Activated CD4-positive, alpha-beta T cell treated with anti-CD3 and anti-CD28 coated beads for 4 hours (primary cell): ENCODE results near the gene PCDHGA5.
"Not testable (repeated sequence)": the region's sequence is repeated elsewhere in the genome, so short reads cannot be mapped to it uniquely, and the experiment has no call there.

ENCODE experiments used
- DNase-seq, 2 donors: peaks; one replicate each; pipeline ENCODE4 v3.0.0-alpha.2; 2020

The PCDHGA5 gene

GRCh38 chr5:141363952-141364660, at the start of gene PCDHGA5:
TSS of gene PCDHGA5 (plus strand) at chr5:141364162. CDS start at chr5:141364331, 169 bp downstream.
- DNase-seq: no peak

GRCh38 chr5:141316963-141317362, 47.0 kb upstream of the PCDHGA5 start:
- DNase-seq: not testable (repeated sequence)

GRCh38 chr5:141319202-141319601, 44.8 kb upstream of the PCDHGA5 start:
- no peak for DNase-seq

GRCh38 chr5:141319699-141320098, 44.3 kb upstream of the PCDHGA5 start:
- DNase-seq: no peak

- peak; percentile 90 to 91 for DNase-seq
Measured at GRCh38 chr5:141320225-141321169, 43.5 kb upstream of the PCDHGA5 start, which contains the start of gene TAF7. TSS of gene TAF7 (minus strand) at chr5:141320784. CDS start at chr5:141320044, 740 bp downstream.

GRCh38 chr5:141322261-141322660, 41.7 kb upstream of the PCDHGA5 start:
- DNase-seq: no peak

- peak; percentile 61 to 67 for DNase-seq
Measured at GRCh38 chr5:141326088-141326854, 37.7 kb upstream of the PCDHGA5 start.

- DNase-seq: no peak
Measured at GRCh38 chr5:141328231-141328630, 35.7 kb upstream of the PCDHGA5 start.

- DNase-seq: no peak
Measured at GRCh38 chr5:141330299-141331080, 33.5 kb upstream of the PCDHGA5 start, which contains the start of gene PCDHGA1. TSS of gene PCDHGA1 (plus strand) at chr5:141330514.

GRCh38 chr5:141332571-141332970, 31.4 kb upstream of the PCDHGA5 start:
- not testable (repeated sequence) for DNase-seq

GRCh38 chr5:141338538-141339306, 25.2 kb upstream of the PCDHGA5 start, which contains the start of gene PCDHGA2:
TSS of gene PCDHGA2 (plus strand) at chr5:141338760.
- no peak for DNase-seq

GRCh38 chr5:141340781-141341354, 23.1 kb upstream of the PCDHGA5 start:
- DNase-seq: not testable (repeated sequence)

GRCh38 chr5:141342773-141343172, 21.2 kb upstream of the PCDHGA5 start:
- DNase-seq: no peak

- no peak for DNase-seq
Measured at GRCh38 chr5:141343242-141343952, 20.6 kb upstream of the PCDHGA5 start, which contains the start of gene PCDHGA3. TSS of gene PCDHGA3 (plus strand) at chr5:141343829. CDS start at chr5:141344034, 205 bp downstream.

GRCh38 chr5:141343953-141344463, 20.0 kb upstream of the PCDHGA5 start:
- DNase-seq: no peak

- DNase-seq: no peak
Measured at GRCh38 chr5:141345327-141345726, 18.6 kb upstream of the PCDHGA5 start.

GRCh38 chr5:141346017-141346416, 17.9 kb upstream of the PCDHGA5 start:
- not testable (repeated sequence) for DNase-seq

- no peak for DNase-seq
Measured at GRCh38 chr5:141349917-141350619, 13.9 kb upstream of the PCDHGA5 start, which contains the start of gene PCDHGB1. TSS of gene PCDHGB1 (plus strand) at chr5:141350099. CDS start at chr5:141350261, 162 bp downstream.

- no peak for DNase-seq
Measured at GRCh38 chr5:141351591-141351990, 12.4 kb upstream of the PCDHGA5 start.
